HepG2 (cell line): ENCODE measurements around the gene KCTD16.

ENCODE experiments used
- CTCF ChIP-seq: sonication (generic); formaldehyde crosslinking; IDR thresholded peaks from 2 replicates; pipeline ENCODE4 v1.5.0; 2020; ENCODE audit warnings: mild to moderate bottlenecking, missing genetic modification reagents, moderate library complexity
- EP300 ChIP-seq, 3 experiments: sonication (generic) in 1 of 3; formaldehyde crosslinking in 1 of 3; IDR thresholded peaks; 2 replicates each; pipeline versions ENCODE4 v1.5.1 to v1.6.1; 2011 to 2020; ENCODE audit warnings: low read depth in 2 of 3, low read length in 2 of 3, borderline replicate concordance in 1 of 3, improper control_type of control experiment in 1 of 3, mild to moderate bottlenecking in 1 of 3, missing genetic modification reagents in 1 of 3, moderate library complexity in 1 of 3
- HOXA9 ChIP-seq: sonication (generic); formaldehyde crosslinking; IDR thresholded peaks from 2 replicates; pipeline ENCODE4 v1.8.1; 2022; ENCODE audit warnings: missing genetic modification reagents, mild to moderate bottlenecking, moderate library complexity, borderline replicate concordance
- NFRKB ChIP-seq: fragments of 450-650 bp; IDR thresholded peaks from 2 replicates; pipeline ENCODE4 v1.6.1; 2017
- ZFX ChIP-seq: sonication (generic); formaldehyde crosslinking; IDR thresholded peaks from 2 replicates; pipeline ENCODE4 v1.4.0; 2020; ENCODE audit warnings: mild to moderate bottlenecking, low read depth, missing genetic modification reagents, moderate library complexity
- ZNF710 ChIP-seq: sonication (generic); formaldehyde crosslinking; IDR thresholded peaks from 2 replicates; pipeline ENCODE4 v1.5.0; 2020; ENCODE audit warnings: mild to moderate bottlenecking, missing genetic modification reagents, borderline replicate concordance

- TF ChIP-seq CTCF (CRISPR knock-in tag) (no peak), ZFX (CRISPR knock-in tag) (no peak), EP300 (IDR thresholded peaks at IDR 0.05; ENCODE audit: low read depth in 2 of 2, low read length in 2 of 2) (no peak), EP300 (CRISPR knock-in tag; IDR thresholded peaks at IDR 0.05; ENCODE audit: borderline replicate concordance) (no peak), ZNF710 (CRISPR knock-in tag) (no peak), HOXA9 (CRISPR knock-in tag) (no peak), NFRKB (no peak)
These were observed 181.7 kb downstream of the KCTD16 start for GRCh38 chr5:144352330-144352729.
